GM19452 (cell line): ENCODE measurements around the gene LAT.
"Not testable (repeated sequence)": the region's sequence is repeated elsewhere in the genome, so short reads cannot be mapped to it uniquely, and the experiment has no call there.

Source experiments
- ATAC-seq: cut with Tn5 transposase; IDR thresholded peaks from one replicate; pipeline ENCODE4 v1.9.1; 2021; ENCODE audit not compliant: unreplicated experiment

LAT gene

DNA sequence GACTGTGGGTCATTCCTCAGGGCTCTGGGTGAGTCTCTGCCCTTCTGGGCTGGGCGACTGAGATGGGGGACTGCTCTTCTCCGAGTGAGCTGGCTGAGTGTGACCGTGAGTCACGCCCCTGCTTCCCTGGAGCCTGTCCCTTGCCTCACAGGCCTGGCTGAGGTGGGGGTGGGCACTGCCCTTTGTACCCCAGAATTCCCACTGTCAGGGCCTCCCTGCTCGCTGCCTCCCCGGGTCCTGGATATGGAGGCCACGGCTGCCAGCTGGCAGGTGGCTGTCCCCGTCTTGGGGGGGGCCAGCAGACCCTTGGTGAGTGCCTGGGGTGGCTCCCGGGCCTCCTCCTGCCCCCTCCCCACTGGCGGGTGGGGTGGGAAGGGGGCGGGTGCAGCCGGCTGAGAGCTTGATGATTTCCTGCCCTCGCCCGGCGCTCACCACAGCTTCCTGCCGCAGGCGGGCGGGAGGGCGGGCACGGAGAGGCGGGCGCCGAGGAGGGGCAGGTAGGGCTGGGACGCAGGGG is at the start of gene LAT:
Gene LAT, plus strand, starts transcription at position 434 of the 517 bp plus-strand sequence. CDS start 366 bp downstream, outside the sequence.
- no peak for ATAC-seq

DNA sequence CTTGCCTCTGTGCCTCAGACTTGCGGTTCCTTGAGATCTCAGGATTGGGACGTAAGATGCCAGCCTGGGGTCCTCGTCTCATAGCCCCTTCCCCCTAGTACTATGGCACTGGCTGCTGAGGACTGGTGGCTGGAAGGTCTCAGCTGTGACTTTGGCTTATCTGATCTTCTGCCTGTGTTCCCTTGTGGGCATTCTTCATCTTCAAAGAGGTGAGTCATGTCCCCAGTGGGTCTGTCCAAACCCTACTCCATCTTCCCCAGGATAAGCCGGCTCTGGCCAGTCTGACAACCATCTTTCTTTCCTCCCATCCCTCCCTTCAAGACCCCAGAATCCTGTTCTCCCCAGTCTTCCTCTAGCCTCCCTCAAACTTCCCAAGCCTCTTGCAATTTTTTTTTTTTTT is 49.5 kb upstream of the LAT start:
- ATAC-seq, result no peak

GRCh38 chr16:28935924-28936783 is 48.7 kb upstream of the LAT start:
- peak; percentile 70 for ATAC-seq

GRCh38 chr16:28936784-28937155 is 48.1 kb upstream of the LAT start:
- no peak for ATAC-seq

GRCh38 chr16:28937222-28937876 is 47.5 kb upstream of the LAT start:
- ATAC-seq, result no peak

GRCh38 chr16:28938721-28939120 is 46.1 kb upstream of the LAT start:
- no peak for ATAC-seq

DNA sequence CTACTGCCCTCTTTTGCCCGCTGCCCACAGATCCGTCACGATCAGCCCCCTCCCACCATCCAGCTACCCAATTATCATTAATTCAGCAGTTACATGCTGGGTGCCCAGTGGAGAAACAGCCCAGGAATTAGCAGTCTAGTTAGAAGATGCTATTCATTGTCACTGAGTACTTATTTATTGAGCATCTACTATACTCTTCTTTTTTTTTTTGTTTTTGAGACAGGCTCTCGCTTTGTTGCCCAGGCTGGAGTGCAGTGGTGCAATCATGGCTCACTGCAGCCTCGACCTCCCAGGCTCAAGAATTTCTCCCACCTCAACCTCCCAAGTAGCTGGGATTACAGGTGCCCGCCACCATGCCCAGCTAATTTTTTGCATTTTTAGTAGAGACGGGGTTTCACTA is 45.0 kb upstream of the LAT start:
- not testable (repeated sequence) for ATAC-seq

DNA sequence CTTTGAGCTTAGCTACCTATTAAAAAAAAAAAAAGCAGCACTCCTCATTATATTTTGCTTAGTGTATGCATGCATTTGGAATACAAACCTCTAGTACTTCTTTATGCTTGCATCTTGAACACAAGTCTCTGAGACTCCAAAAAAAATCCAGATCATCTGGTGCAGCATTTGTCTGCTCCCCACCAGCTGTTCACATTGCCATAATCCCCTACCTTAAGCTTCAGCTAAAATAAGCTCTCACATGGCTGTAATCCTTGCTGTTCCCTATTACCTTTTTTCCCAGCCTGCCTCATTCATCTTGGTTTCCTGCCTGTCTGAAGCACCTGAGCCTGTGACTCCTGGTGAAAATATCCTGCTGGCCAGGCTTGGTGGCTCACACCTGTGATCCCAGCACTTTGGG is 41.6 kb upstream of the LAT start:
- ATAC-seq, result no peak

GRCh38 chr16:28946681-28947080 is 38.2 kb upstream of the LAT start:
- ATAC-seq, result no peak

DNA sequence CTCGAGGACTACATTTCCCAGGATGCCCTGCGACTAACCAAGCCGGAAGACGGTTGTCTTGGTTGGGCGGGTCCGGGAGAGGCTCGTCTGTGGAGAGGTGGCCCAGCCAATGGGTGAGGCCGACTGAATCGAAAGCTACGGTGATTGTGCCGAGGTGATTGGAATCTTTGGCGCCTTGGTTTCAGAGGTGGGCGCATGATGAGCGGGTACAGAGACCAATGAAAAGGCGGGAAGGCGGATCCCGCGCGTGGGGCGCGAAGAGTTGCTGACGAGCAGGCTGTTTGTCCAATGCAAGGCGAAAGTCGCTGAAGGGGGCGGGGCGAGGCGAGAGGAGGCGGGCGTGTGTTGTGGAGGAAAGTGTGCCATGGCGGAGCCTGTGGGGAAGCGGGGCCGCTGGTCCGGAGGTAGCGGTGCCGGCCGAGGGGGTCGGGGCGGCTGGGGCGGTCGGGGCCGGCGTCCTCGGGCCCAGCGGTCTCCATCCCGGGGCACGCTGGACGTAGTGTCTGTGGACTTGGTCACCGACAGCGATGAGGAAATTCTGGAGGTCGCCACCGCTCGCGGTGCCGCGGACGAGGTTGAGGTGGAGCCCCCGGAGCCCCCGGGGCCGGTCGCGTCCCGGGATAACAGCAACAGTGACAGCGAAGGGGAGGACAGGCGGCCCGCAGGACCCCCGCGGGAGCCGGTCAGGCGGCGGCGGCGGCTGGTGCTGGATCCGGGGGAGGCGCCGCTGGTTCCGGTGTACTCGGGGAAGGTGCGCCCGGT is 34.0 kb upstream of the LAT start, which contains the start of gene NFATC2IP:
Gene NFATC2IP, plus strand, starts transcription at position 290 of the 762 bp plus-strand sequence. Its CDS starts 75 bp downstream, at position 365.
- peak; percentile 88 for ATAC-seq

- no peak for ATAC-seq
Measured at GRCh38 chr16:28951410-28951943, 33.4 kb upstream of the LAT start.

GRCh38 chr16:28958216-28958615 is 26.6 kb upstream of the LAT start:
- ATAC-seq, result no peak

- no peak for ATAC-seq
Measured at GRCh38 chr16:28958836-28959235, 26.0 kb upstream of the LAT start.

DNA sequence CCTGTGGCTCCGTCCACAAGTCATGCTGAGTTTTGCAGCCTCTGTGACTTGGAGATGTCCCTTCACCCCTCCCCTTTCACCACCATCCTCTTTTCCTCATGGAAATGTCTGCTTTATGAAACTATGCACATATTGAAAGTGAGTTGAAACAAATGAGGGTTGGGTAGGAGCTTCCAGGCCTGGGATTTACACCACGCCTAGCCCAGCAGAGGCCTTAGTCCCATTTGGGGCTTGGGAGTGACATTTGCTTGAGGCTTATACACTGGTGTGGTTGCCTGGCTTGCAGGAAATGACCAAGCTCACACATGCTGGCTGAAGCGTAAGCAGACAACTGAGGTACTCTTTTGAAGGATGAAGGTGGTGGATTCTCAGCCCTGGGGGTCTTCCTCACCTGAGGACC is 20.8 kb upstream of the LAT start:
- no peak for ATAC-seq

- ATAC-seq, result no peak
Measured at GRCh38 chr16:28964496-28964895, 20.4 kb upstream of the LAT start.

DNA sequence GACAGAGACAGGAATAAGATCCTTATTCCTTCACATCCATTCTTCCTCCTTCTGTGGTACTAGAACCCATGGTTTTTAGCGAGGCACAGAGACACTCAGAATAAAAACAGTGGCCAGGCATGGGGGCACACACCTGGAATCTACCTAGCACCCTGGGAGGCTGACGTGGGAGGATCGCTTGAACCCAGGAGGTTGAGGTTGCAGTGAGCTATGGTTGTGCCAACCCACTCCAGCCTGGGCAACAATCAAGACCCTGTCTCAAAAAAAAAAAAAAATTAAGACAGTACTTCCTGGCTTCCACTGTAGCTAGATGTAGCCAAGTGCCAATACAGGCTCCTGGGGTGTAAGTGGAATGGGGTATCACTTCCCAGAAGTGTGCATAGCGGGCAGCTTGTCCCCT is 17.7 kb upstream of the LAT start:
- no peak for ATAC-seq

DNA sequence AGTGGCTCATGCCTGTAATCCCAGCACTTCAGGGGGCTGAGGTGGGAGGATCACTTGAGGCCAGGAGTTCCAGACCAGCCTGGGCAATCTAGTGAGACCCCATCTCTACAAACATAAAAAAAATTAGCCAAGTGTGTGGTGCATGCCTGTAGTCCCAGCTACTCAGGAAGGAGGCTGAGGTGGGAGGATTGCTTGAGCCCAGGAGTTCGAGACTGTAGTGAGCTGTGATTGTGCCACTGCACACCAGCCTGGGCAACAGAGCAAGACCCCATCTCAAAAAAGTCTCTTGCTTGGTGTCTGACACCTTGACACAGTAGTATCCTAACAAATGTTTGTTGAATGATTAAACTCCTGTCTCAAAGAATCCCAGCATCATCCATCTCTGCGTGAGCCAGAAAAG is 15.2 kb upstream of the LAT start:
- ATAC-seq, result not testable (repeated sequence)

DNA sequence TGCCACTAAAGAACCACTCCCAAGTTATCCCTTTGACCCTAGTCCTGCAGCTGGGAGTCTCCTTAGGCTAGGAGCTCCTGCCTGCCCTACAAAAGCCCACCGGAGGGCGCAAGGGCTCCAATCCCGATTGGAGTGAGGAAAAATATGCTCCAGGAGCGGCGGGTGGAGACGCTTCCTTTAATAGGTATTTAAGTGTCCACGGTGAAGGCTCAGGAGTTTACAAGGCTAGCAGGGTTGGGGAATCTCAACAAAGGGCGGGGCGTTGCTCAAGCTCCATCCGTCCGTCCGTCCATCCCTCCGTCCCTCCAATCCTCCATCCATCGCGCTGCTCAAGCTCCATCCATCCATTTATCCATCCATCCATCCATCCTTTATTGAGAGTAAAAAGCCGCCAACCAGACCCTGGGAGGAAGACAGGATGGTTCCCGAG is 10.8 kb upstream of the LAT start:
- ATAC-seq, result no peak

DNA sequence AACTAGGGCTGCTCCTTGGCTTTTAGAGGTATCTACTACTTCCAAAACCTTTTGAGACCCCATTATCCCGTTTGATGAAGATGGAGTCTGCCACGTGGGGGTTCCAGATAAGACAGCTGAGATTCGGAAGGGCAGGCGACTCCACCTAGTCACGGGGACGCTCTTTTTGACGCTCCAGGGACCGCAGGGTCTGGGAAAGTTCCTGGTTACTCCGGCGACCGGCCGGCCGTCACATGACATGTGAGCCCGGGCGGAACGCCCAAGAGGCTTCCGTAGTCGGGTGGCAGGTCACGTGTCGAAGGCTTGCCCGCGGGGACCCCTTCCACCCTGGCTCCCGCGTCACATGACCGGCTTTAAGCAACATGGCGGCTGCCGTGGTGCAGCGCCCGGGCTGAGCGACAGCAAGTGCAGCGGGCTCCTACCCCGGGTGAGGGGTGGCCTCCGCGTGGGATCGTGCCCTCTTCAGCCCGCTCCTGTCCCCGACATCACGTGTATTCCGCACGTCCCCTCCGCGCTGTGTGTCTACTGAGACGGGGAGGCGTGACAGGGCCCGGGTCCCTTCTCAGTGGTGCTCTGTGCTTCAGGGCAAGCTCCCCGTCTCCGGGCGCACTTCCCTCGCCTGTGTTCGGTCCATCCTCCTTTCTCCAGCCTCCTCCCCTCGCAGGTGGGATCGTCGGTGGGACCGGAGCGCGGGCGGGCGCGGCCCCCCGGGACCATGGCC is 10.3 kb upstream of the LAT start, which contains the start of gene SPNS1:
Gene SPNS1, plus strand, starts transcription at position 342 of the 721 bp plus-strand sequence. Its CDS starts 374 bp downstream, at position 716.
- ATAC-seq, result peak; percentile 83

- peak; percentile 26 for ATAC-seq
Measured at GRCh38 chr16:28975158-28975599, 9.7 kb upstream of the LAT start.
